GM12875 (cell line): ENCODE data around the gene SLC9A8.

Experiments used
- H3K4me3 ChIP-seq: one replicate; pipeline ENCODE4 v1.5.1; 2011; ENCODE audit warnings: low read depth, low read length, control low read depth
- CTCF ChIP-seq: IDR thresholded peaks from 2 replicates; pipeline ENCODE4 v1.5.1; 2011; ENCODE audit warnings: low read depth, mild to moderate bottlenecking, control low read depth, inconsistent platforms, low read length, moderate library complexity, borderline replicate concordance; ENCODE audit not compliant: insufficient read depth

The SLC9A8 gene

GRCh38 chr20:49843139-49843538, 30.5 kb downstream of the SLC9A8 start:
- TF ChIP-seq CTCF, result no peak
- no peak overlapping the region for H3K4me3 ChIP-seq

GRCh38 chr20:49843770-49844380, 31.2 kb downstream of the SLC9A8 start:
- TF ChIP-seq CTCF, result no peak
- no peak overlapping the region for H3K4me3 ChIP-seq

GRCh38 chr20:49845060-49845459, 32.4 kb downstream of the SLC9A8 start:
- no peak for TF ChIP-seq CTCF
- H3K4me3 ChIP-seq, result no peak overlapping the region

GRCh38 chr20:49846206-49846807, 33.7 kb downstream of the SLC9A8 start:
- no peak overlapping the region for H3K4me3 ChIP-seq
- TF ChIP-seq CTCF, result peak; percentile 41

- no peak for TF ChIP-seq CTCF
- no peak overlapping the region for H3K4me3 ChIP-seq
Observed at GRCh38 chr20:49850463-49851230, 38.0 kb downstream of the SLC9A8 start.

GRCh38 chr20:49851231-49851705, 38.6 kb downstream of the SLC9A8 start:
- no peak for TF ChIP-seq CTCF
- H3K4me3 ChIP-seq, result no peak overlapping the region
